IPS-18a (cell line): ENCODE data around the gene MACROD2.

Experiments
- H3K27ac ChIP-seq: one replicate; pipeline ENCODE4 v1.5.1; 2013; ENCODE audit warnings: low read length
- H3K27me3 ChIP-seq: one replicate; pipeline ENCODE4 v1.6.1; 2013; ENCODE audit warnings: mild to moderate bottlenecking, low read length; ENCODE audit not compliant: control insufficient read depth, insufficient read depth
- H3K36me3 ChIP-seq: one replicate; pipeline ENCODE4 v1.6.1; 2013; ENCODE audit warnings: low read depth, low read length; ENCODE audit not compliant: control insufficient read depth
- H3K4me1 ChIP-seq: one replicate; pipeline ENCODE4 v1.6.1; 2013; ENCODE audit warnings: low read depth, low read length; ENCODE audit not compliant: control insufficient read depth
- H3K4me3 ChIP-seq: one replicate; pipeline ENCODE4 v1.5.1; 2013; ENCODE audit warnings: low read length
- H3K9ac ChIP-seq: one replicate; pipeline ENCODE4 v1.6.1; 2013; ENCODE audit warnings: mild to moderate bottlenecking, low read length, moderate library complexity
- H3K9me3 ChIP-seq: one replicate; pipeline ENCODE4 v1.6.1; 2013; ENCODE audit warnings: low read depth, low read length; ENCODE audit not compliant: control insufficient read depth

MACROD2 gene

GRCh38 chr20:14384416-14385175, 389.3 kb downstream of the MACROD2 start:
- Histone ChIP-seq H3K4me3 (no peak overlapping the region), H3K9ac (no peak overlapping the region), H3K9me3 (peaks cover 4% of the 10 kb centered on the region), H3K4me1 (peaks cover 11% of the 10 kb centered on the region), H3K27ac (no peak overlapping the region), H3K36me3 (no peaks in the 10 kb centered on the region), H3K27me3 (no peaks in the 10 kb centered on the region)

- no peaks in the 10 kb centered on the region for H3K36me3 ChIP-seq
- no peak overlapping the region for H3K27ac ChIP-seq
- peaks cover 11% of the 10 kb centered on the region for H3K4me1 ChIP-seq
- H3K27me3 ChIP-seq, result no peaks in the 10 kb centered on the region
- no peak overlapping the region for H3K4me3 ChIP-seq
- H3K9me3 ChIP-seq, result peaks cover 4% of the 10 kb centered on the region
- no peak overlapping the region for H3K9ac ChIP-seq
These were observed 389.9 kb downstream of the MACROD2 start for GRCh38 chr20:14385176-14385740.

GRCh38 chr20:14386726-14387125, 391.4 kb downstream of the MACROD2 start:
- Histone ChIP-seq H3K36me3 (no peaks in the 10 kb centered on the region), H3K9ac (no peak overlapping the region), H3K4me1 (peaks cover 11% of the 10 kb centered on the region), H3K27ac (no peak overlapping the region), H3K27me3 (no peaks in the 10 kb centered on the region), H3K9me3 (peaks cover 4% of the 10 kb centered on the region), H3K4me3 (no peak overlapping the region)

GRCh38 chr20:14401479-14402138, 406.3 kb downstream of the MACROD2 start:
- Histone ChIP-seq H3K9ac (no peak overlapping the region), H3K4me3 (no peak overlapping the region), H3K27me3 (peaks cover 39% of the 10 kb centered on the region), H3K4me1 (peaks cover 12% of the 10 kb centered on the region), H3K9me3 (no peaks in the 10 kb centered on the region), H3K27ac (no peak overlapping the region), H3K36me3 (no peaks in the 10 kb centered on the region)

GRCh38 chr20:14404515-14404914, 409.2 kb downstream of the MACROD2 start:
- H3K27me3 ChIP-seq, result peaks cover 39% of the 10 kb centered on the region
- H3K36me3 ChIP-seq, result no peaks in the 10 kb centered on the region
- H3K27ac ChIP-seq, result no peak overlapping the region
- H3K4me1 ChIP-seq, result peaks cover 12% of the 10 kb centered on the region
- no peak overlapping the region for H3K9ac ChIP-seq
- no peaks in the 10 kb centered on the region for H3K9me3 ChIP-seq
- no peak overlapping the region for H3K4me3 ChIP-seq

DNA sequence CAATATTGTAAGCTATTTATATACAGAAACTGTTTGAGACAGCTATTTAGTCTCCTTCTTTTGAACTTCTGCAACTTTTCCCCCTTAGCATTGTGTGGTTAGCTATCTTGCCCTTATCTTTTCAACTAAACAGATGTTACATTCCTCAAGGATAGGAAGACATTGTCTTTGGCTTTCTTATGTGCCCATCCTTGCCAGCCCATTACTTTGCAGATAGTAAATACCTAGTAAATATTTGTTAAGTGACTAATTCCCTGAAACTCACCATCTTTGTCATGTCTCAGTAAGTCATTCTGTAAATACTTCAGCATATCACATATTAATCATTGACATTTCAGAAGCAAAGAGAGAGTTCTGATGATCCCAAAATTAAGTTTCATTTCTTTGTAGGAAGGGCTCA, 411.2 kb downstream of the MACROD2 start:
- peaks cover 3% of the 10 kb centered on the region for H3K4me1 ChIP-seq
- H3K27ac ChIP-seq, result no peak overlapping the region
- H3K9ac ChIP-seq, result no peak overlapping the region
- no peak overlapping the region for H3K4me3 ChIP-seq
- H3K27me3 ChIP-seq, result peaks cover 22% of the 10 kb centered on the region
- no peaks in the 10 kb centered on the region for H3K9me3 ChIP-seq
- H3K36me3 ChIP-seq, result no peaks in the 10 kb centered on the region

DNA sequence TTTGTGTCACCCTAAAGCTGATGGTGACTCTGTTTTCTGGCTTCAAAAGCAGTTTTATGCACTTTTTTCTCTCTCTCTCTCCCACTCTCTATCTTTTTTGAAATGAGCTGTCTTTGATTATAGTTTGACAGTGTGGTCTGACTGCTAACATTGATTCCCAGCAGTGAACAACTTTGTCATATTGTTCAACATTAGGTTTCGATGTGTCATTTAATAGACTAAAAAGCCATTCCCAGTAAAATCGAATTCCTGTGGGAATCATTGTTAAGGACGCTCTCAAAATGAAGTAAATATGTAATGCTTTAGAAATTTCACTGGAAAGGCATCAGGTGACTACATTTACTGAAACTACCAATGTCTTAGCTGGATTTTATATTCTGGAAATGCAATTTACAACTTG, 412.0 kb downstream of the MACROD2 start:
- no peak overlapping the region for H3K27ac ChIP-seq
- no peak overlapping the region for H3K4me3 ChIP-seq

GRCh38 chr20:14410869-14411555, 415.7 kb downstream of the MACROD2 start:
- H3K4me1 ChIP-seq, result peaks cover 7% of the 10 kb centered on the region
- H3K4me3 ChIP-seq, result no peak overlapping the region
- no peaks in the 10 kb centered on the region for H3K36me3 ChIP-seq
- no peak overlapping the region for H3K9ac ChIP-seq
- H3K27ac ChIP-seq, result no peak overlapping the region
- H3K9me3 ChIP-seq, result no peaks in the 10 kb centered on the region
- no peaks in the 10 kb centered on the region for H3K27me3 ChIP-seq

More for the DNA sequence above, 412.0 kb downstream of the MACROD2 start:
- Histone ChIP-seq H3K36me3 (no peaks in the 10 kb centered on the region), H3K27me3 (peaks cover 13% of the 10 kb centered on the region), H3K9ac (no peak overlapping the region), H3K9me3 (no peaks in the 10 kb centered on the region), H3K4me1 (no peaks in the 10 kb centered on the region)

GRCh38 chr20:14412065-14412681, 416.9 kb downstream of the MACROD2 start:
- Histone ChIP-seq H3K4me3 (no peak overlapping the region), H3K27ac (no peak overlapping the region), H3K36me3 (no peaks in the 10 kb centered on the region), H3K9me3 (no peaks in the 10 kb centered on the region), H3K4me1 (peaks cover 7% of the 10 kb centered on the region), H3K9ac (no peak overlapping the region), H3K27me3 (no peaks in the 10 kb centered on the region)

DNA sequence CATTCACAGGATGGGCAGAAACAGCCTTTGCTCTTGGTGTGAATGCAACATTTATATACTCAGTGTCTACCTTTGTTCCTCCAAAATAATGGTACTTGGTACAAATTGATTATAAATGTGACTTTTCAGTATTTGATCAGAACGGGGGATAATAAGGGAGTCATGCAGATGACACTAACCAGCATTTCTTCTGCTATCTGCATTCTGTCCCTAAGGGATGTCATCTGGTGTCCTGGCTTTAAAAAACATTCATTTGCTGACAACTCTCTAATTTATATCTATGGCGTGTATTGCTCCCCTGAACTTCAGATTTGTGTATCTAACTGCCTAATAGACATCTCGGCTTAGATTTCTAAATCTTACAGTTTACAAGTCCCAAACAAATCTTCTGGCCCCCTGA, 418.5 kb downstream of the MACROD2 start:
- no peak overlapping the region for H3K9ac ChIP-seq
- H3K27ac ChIP-seq, result no peak overlapping the region
- peaks cover 7% of the 10 kb centered on the region for H3K4me1 ChIP-seq
- H3K9me3 ChIP-seq, result no peaks in the 10 kb centered on the region
- no peak overlapping the region for H3K4me3 ChIP-seq
- H3K27me3 ChIP-seq, result no peaks in the 10 kb centered on the region
- H3K36me3 ChIP-seq, result no peaks in the 10 kb centered on the region

- Histone ChIP-seq H3K27me3 (no peaks in the 10 kb centered on the region), H3K36me3 (no peaks in the 10 kb centered on the region), H3K27ac (no peak overlapping the region), H3K4me1 (peaks cover 7% of the 10 kb centered on the region), H3K9me3 (no peaks in the 10 kb centered on the region), H3K9ac (no peak overlapping the region), H3K4me3 (no peak overlapping the region)
These were observed 419.2 kb downstream of the MACROD2 start for GRCh38 chr20:14414560-14414959.
